NCI-H1417 treated with DMSO at 0.1 percent for 48 hours (cell line): Measurements from ENCODE around the gene OR56A3.
"Not testable (repeated sequence)": the region's sequence is repeated elsewhere in the genome, so short reads cannot be mapped to it uniquely, and the experiment has no call there.

ENCODE experiments used
- DNase-seq: peaks from one replicate; lab custom pipeline; 2025; lab: John Stamatoyannopoulos, UW

The OR56A3 gene

GRCh38 chr11:5941951-5942350 is at the start of gene OR56A3:
Gene OR56A3, plus strand, starts transcription at chr11:5942251. Its CDS starts 5,096 bp downstream, at chr11:5947347.
- DNase-seq = no peak

GRCh38 chr11:5892908-5893307 is 49.1 kb upstream of the OR56A3 start, which contains the start of gene OR52E5:
Gene OR52E5, plus strand, starts transcription at chr11:5893208. Its CDS starts 7,569 bp downstream, at chr11:5900777.
- no peak for DNase-seq

- no peak for DNase-seq
These were observed 42.5 kb upstream of the OR56A3 start for GRCh38 chr11:5899534-5899933.

- no peak for DNase-seq
These were observed 31.5 kb upstream of the OR56A3 start for GRCh38 chr11:5910540-5910939.

GRCh38 chr11:5922749-5923426 is 19.2 kb upstream of the OR56A3 start:
- no peak for DNase-seq

GRCh38 chr11:5923427-5923776 is 18.6 kb upstream of the OR56A3 start:
- DNase-seq = no peak

GRCh38 chr11:5923794-5924193 is 18.3 kb upstream of the OR56A3 start:
- DNase-seq = no peak

- DNase-seq = no peak
These were observed 13.8 kb upstream of the OR56A3 start for GRCh38 chr11:5928271-5928670.

- DNase-seq = no peak
These were observed 13.2 kb upstream of the OR56A3 start for GRCh38 chr11:5928811-5929210.

- DNase-seq = no peak
These were observed 12.3 kb upstream of the OR56A3 start for GRCh38 chr11:5929571-5930368.

GRCh38 chr11:5930614-5931013 is 11.4 kb upstream of the OR56A3 start:
- DNase-seq = no peak

GRCh38 chr11:5931061-5931460 is 11.0 kb upstream of the OR56A3 start:
- DNase-seq = no peak

- no peak for DNase-seq
These were observed 9.4 kb upstream of the OR56A3 start for GRCh38 chr11:5932671-5933070.

- no peak for DNase-seq
These were observed 8.9 kb upstream of the OR56A3 start for GRCh38 chr11:5933116-5933515.

GRCh38 chr11:5937868-5938602 is 4.0 kb upstream of the OR56A3 start:
- DNase-seq = no peak

- DNase-seq = no peak
These were observed 3.5 kb upstream of the OR56A3 start for GRCh38 chr11:5938603-5938965.

GRCh38 chr11:5940748-5941147 is 1.3 kb upstream of the OR56A3 start:
- DNase-seq = no peak

GRCh38 chr11:5955586-5955985 is 13.5 kb downstream of the OR56A3 start:
- DNase-seq = no peak

- not testable (repeated sequence) for DNase-seq
These were observed 18.8 kb downstream of the OR56A3 start for GRCh38 chr11:5960704-5961320.

GRCh38 chr11:5966958-5967357 is 24.9 kb downstream of the OR56A3 start:
- no peak for DNase-seq

- DNase-seq = no peak
These were observed 25.7 kb downstream of the OR56A3 start for GRCh38 chr11:5967708-5968107.

- DNase-seq = no peak
These were observed 26.3 kb downstream of the OR56A3 start, which contains the start of gene OR56A5 for GRCh38 chr11:5968394-5968793. Gene OR56A5, minus strand, starts transcription at chr11:5968494. Its CDS starts 0 bp downstream, at chr11:5968494.
